PC-9 (cell line): ENCODE results near the gene KCNE4. TPM values are rescaled to one million over a fixed set of nuclear protein-coding genes. Genes with fewer than 3 reads are reported as not detected.

Experiments
- BruUV-seq: library from RNA; stranded (reverse); fragments of 400-500 nt; replicated peaks from 2 replicates; lab custom pipeline; 2021; lab: Mats Ljungman, UMichigan
- CTCF ChIA-PET: fragments of 300-600 bp; sonication (Branson Sonifier 250); formaldehyde crosslinking; loops from one replicate; lab custom pipeline; 2022; ENCODE audit warnings: antibody characterized with exemption; lab: Charles Lee
- POLR2A ChIA-PET: fragments of 300-600 bp; sonication (Branson Sonifier 250); formaldehyde crosslinking; loops from one replicate; lab custom pipeline; 2022; ENCODE audit warnings: antibody characterized with exemption; ENCODE audit not compliant: unreplicated experiment; lab: Charles Lee
- DNase-seq, 2 experiments: peaks; one replicate each; pipeline versions ENCODE4 v3.0.0 to v3.0.0-alpha.2; 2015 to 2022; ENCODE audit warnings: mixed read lengths in 1 of 2
- H2AFZ ChIP-seq: fragments of 200-600 bp; sonication (generic); 2 replicates; pipeline ENCODE4 v1.8.1; 2017; ENCODE audit warnings: antibody characterized with exemption
- H3F3A ChIP-seq: fragments of 200-600 bp; sonication (generic); 2 replicates; pipeline ENCODE4 v1.8.1; 2017; ENCODE audit warnings: antibody characterized with exemption, mild to moderate bottlenecking, low read depth; ENCODE audit not compliant: insufficient read depth
- H3K27ac ChIP-seq: fragments of 200-600 bp; sonication (generic); 2 replicates; pipeline ENCODE4 v1.6.1; 2016; ENCODE audit warnings: mixed run types
- H3K27me3 ChIP-seq: fragments of 200-600 bp; sonication (generic); 2 replicates; pipeline ENCODE4 v1.6.1; 2016; ENCODE audit warnings: low read depth, mixed run types; ENCODE audit not compliant: insufficient read depth
- H3K36me3 ChIP-seq: fragments of 200-600 bp; sonication (generic); 2 replicates; pipeline ENCODE4 v1.6.1; 2016; ENCODE audit warnings: low read depth, mixed run types
- H3K4me1 ChIP-seq: fragments of 200-600 bp; sonication (generic); replicated peaks from 2 replicates; pipeline ENCODE4 v1.6.1; 2016; ENCODE audit warnings: mixed run types; ENCODE audit not compliant: insufficient read depth
- H3K4me2 ChIP-seq: fragments of 200-600 bp; sonication (generic); 2 replicates; pipeline ENCODE4 v1.6.1; 2017; ENCODE audit warnings: mixed run types
- H3K4me3 ChIP-seq: fragments of 200-600 bp; sonication (generic); 2 replicates; pipeline ENCODE4 v1.6.1; 2016; ENCODE audit warnings: mixed run types
- H3K79me2 ChIP-seq: fragments of 200-600 bp; sonication (generic); 2 replicates; pipeline ENCODE4 v1.6.1; 2017; ENCODE audit warnings: low read depth, mixed run types
- H3K9me2 ChIP-seq: fragments of 200-600 bp; sonication (generic); 2 replicates; pipeline ENCODE4 v1.8.1; 2017; ENCODE audit warnings: mild to moderate bottlenecking; ENCODE audit not compliant: insufficient read depth
- H3K9me3 ChIP-seq: fragments of 200-600 bp; sonication (generic); 2 replicates; pipeline ENCODE4 v1.8.1; 2016; ENCODE audit warnings: low read depth; ENCODE audit not compliant: insufficient read depth
- H4K20me1 ChIP-seq: fragments of 200-600 bp; sonication (generic); 2 replicates; pipeline ENCODE4 v1.8.1; 2017; ENCODE audit not compliant: insufficient read depth
- CTCF ChIP-seq: fragments of 200-600 bp; sonication (generic); conservative IDR thresholded peaks from 2 replicates; pipeline ENCODE4 v1.6.1; 2017; ENCODE audit warnings: mixed run types, antibody characterized with exemption, mild to moderate bottlenecking, moderate library complexity
- EZH2 ChIP-seq: fragments of 200-600 bp; sonication (generic); IDR thresholded peaks from 2 replicates; pipeline ENCODE4 v1.8.0; 2017; ENCODE audit warnings: antibody characterized with exemption, low read depth
- intact Hi-C: fragments of 100-400 bp; cut with micrococcal nuclease; formaldehyde crosslinking; loops from one replicate; pipeline ENCODE4 v1.10.0; 2022; ENCODE audit not compliant: unreplicated experiment
- total RNA-seq: library from RNA; stranded (reverse); gene quantifications from 2 replicates; pipeline ENCODE4 v1.2.3, GENCODE V29; 2021

The KCNE4 gene
- total RNA-seq, 1 experiment from 2014 or later, result 0.11 TPM

GRCh38 chr2:223027442-223027841, 24.5 kb upstream of the KCNE4 start:
- BruUV-seq, result no TSS peak
- Histone ChIP-seq H3K36me3 (no peaks in the 10 kb centered on the region), H3K4me2 (no peak overlapping the region), H3F3A (no peaks in the 10 kb centered on the region), H3K4me1 (peaks cover 7% of the 10 kb centered on the region; the same call in 1 of the 2 replicates), H3K27ac (no peak overlapping the region), H3K27me3 (no peaks in the 10 kb centered on the region), H4K20me1 (no peaks in the 10 kb centered on the region), H2AFZ (peak overlapping the region; percentile 0; the same call in 1 of the 2 replicates), H3K79me2 (no peaks in the 10 kb centered on the region), H3K9me3 (peaks cover 14% of the 10 kb centered on the region), H3K4me3 (no peak overlapping the region), H3K9me2 (no peaks in the 10 kb centered on the region)
- intact Hi-C loops, result no loop called here
- TF ChIP-seq CTCF (no peak), EZH2 (no peak)
- ChIA-PET POLR2A (interaction anchor here (0.5 kb wide), 1 partner anchor 818 kb away, joined by 6 read pairs; no protein-coding TSS in a partner anchor), CTCF (interaction anchor here (0.7 kb wide), 1 partner anchor 121 kb away, joined by 3 read pairs; no protein-coding TSS in a partner anchor)
- DNase-seq, result peak in 1 of 2 experiments; percentile 23

GRCh38 chr2:223029287-223029686, 22.7 kb upstream of the KCNE4 start:
- Histone ChIP-seq H3K9me3 (peaks cover 18% of the 10 kb centered on the region), H2AFZ (no peak overlapping the region), H3K27ac (no peak overlapping the region), H3K4me1 (peaks cover 7% of the 10 kb centered on the region; the same call in 1 of the 2 replicates), H3K4me3 (no peak overlapping the region), H3K4me2 (no peak overlapping the region), H3K79me2 (no peaks in the 10 kb centered on the region), H3K36me3 (no peaks in the 10 kb centered on the region), H3K9me2 (no peaks in the 10 kb centered on the region), H4K20me1 (no peaks in the 10 kb centered on the region), H3K27me3 (no peaks in the 10 kb centered on the region), H3F3A (no peaks in the 10 kb centered on the region)
- CTCF ChIA-PET, result no interaction called here
- POLR2A ChIA-PET, result no interaction called here
- intact Hi-C loops, result no loop called here
- DNase-seq, result no peak
- TF ChIP-seq CTCF (no peak), EZH2 (no peak)
- no TSS peak for BruUV-seq

DNA sequence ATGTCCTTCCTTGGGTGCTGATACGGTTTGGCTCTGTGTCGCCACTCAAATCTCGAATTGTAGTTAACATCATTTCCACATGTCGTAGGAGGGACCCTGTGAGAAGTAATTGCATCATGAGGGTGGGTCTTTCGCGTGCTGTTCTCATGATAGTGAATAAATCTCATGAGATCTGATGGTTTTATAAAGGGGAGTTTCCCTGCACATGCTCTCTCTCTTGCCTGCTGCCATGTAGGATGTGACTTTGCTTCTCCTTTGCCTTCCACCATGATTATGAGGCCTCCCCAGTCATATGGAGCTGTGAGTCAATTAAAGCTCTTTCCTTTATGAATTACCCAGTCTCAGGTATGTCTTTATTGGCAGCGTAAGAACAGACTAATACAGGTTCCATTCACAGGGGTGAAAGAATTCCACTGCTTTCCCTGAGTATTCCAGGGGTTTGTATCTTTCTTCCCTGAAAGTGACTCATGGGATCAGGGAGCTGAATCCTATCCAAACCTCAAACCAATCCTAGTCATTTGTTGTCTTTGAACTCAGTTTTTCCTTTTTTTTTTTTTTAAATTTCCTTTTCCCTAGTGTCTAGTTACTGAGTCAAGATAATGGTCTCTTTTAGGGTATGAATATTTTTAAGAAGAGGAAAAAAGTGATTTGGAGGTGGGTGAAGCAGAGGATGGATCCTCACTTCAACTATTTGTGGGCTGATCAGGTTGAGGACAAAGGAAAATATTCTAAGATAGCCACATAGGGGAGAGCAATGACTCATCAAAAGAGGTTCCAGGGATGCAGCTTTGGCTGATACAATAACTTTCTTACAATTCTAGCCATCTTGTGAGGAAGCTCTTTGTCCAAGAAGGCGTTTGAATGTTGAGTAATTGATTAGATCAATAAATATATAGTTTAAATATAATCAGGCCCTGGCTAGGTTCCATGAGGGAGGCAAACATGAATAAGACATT, 19.5 kb upstream of the KCNE4 start:
- no peaks in the 10 kb centered on the region for H4K20me1 ChIP-seq
- no peaks in the 10 kb centered on the region for H3K36me3 ChIP-seq
- no peaks in the 10 kb centered on the region for H3K27me3 ChIP-seq
- no peak overlapping the region; the same call in 1 of the 2 replicates for H2AFZ ChIP-seq
- CTCF ChIA-PET, result no interaction called here
- H3K4me1 ChIP-seq, result peaks cover 7% of the 10 kb centered on the region
- no peak for DNase-seq
- no peak overlapping the region for H3K4me3 ChIP-seq
- TF ChIP-seq CTCF (no peak), EZH2 (no peak)
- BruUV-seq, result no TSS peak
- H3K9me2 ChIP-seq, result no peaks in the 10 kb centered on the region; the same call in 1 of the 2 replicates
- POLR2A ChIA-PET, result no interaction called here
- intact Hi-C loops, result no loop called here
- peaks cover 18% of the 10 kb centered on the region for H3K9me3 ChIP-seq
- H3K79me2 ChIP-seq, result no peaks in the 10 kb centered on the region
- no peak overlapping the region for H3K27ac ChIP-seq
- H3F3A ChIP-seq, result no peaks in the 10 kb centered on the region
- H3K4me2 ChIP-seq, result no peak overlapping the region
